B cell (primary cell): ENCODE measurements around the gene TMEM266. TPM values are rescaled to one million over a fixed set of nuclear protein-coding genes. Genes with fewer than 3 reads are reported as not detected.

Source experiments
- ATAC-seq: fragments of 200-7000 bp; cut with Tn5 transposase; one replicate; pipeline ENCODE4 v1.10.0; 2021; ENCODE audit warnings: low read depth, mild to moderate bottlenecking, moderate number of reproducible peaks, moderate library complexity
- CTCF ChIA-PET: fragments of 350-600 bp; sonication (Branson Sonifier 250); formaldehyde crosslinking; loops from one replicate; lab custom pipeline; 2021; ENCODE audit warnings: antibody characterized with exemption, inconsistent platforms; lab: Charles Lee
- POLR2A ChIA-PET: fragments of 350-600 bp; sonication (Branson Sonifier 250); formaldehyde crosslinking; loops from one replicate; lab custom pipeline; 2021; ENCODE audit warnings: antibody characterized with exemption; lab: Charles Lee
- DNase-seq: peaks from one replicate; pipeline ENCODE4 v3.0.0; 2013
- H2AFZ ChIP-seq: 2 replicates; pipeline ENCODE4 v1.6.1; 2012; ENCODE audit warnings: mild to moderate bottlenecking, low read depth, low read length; ENCODE audit not compliant: insufficient read depth, poor library complexity, severe bottlenecking
- H3K27ac ChIP-seq, 2 donors: 1 replicate in 1 of 2; 2 replicates in 1 of 2; pipeline ENCODE4 v1.5.1; 2012 to 2013; ENCODE audit warnings: low read length in 2 of 2, mild to moderate bottlenecking in 2 of 2, moderate library complexity in 1 of 2
- H3K27me3 ChIP-seq, 4 experiments: fragments of 200-600 bp in 1 of 4; sonication (generic) in 1 of 4; replicated peaks in 1 of 4; 1 replicate in 2 of 4; 2 replicates in 2 of 4; pipeline versions ENCODE4 v1.6.1 to v1.7.0; 2013 to 2016; ENCODE audit warnings: low read length in 3 of 4, mild to moderate bottlenecking in 2 of 4, mixed read lengths in 1 of 4, moderate library complexity in 1 of 4; ENCODE audit not compliant: insufficient read depth in 4 of 4, control insufficient read depth in 3 of 4; ENCODE audit errors: control extremely low read depth in 1 of 4
- H3K36me3 ChIP-seq, 2 experiments: replicated peaks in 1 of 2; 1 replicate in 1 of 2; 2 replicates in 1 of 2; pipeline versions ENCODE4 v1.6.1 to v1.7.1; 2013; ENCODE audit warnings: low read length in 1 of 2; ENCODE audit not compliant: insufficient read depth in 2 of 2, control insufficient read depth in 1 of 2; ENCODE audit errors: control extremely low read depth in 1 of 2, extremely low read depth in 1 of 2
- H3K4me1 ChIP-seq, 2 donors: fragments of 200-600 bp in 1 of 2; sonication (generic) in 1 of 2; 1 replicate in 1 of 2; 2 replicates in 1 of 2; pipeline versions ENCODE4 v1.5.1 to v1.6.1; 2013 to 2017; ENCODE audit warnings: low read length in 2 of 2; ENCODE audit not compliant: control insufficient read depth in 2 of 2, insufficient read depth in 2 of 2
- H3K4me2 ChIP-seq: replicated peaks from 2 replicates; pipeline ENCODE3; 2012; ENCODE audit warnings: mild to moderate bottlenecking, low read depth, low read length; ENCODE audit not compliant: poor library complexity, severe bottlenecking
- H3K4me3 ChIP-seq, 5 experiments: fragments of 200-600 bp in 1 of 5; sonication (generic) in 1 of 5; 1 replicate in 3 of 5; 2 replicates in 2 of 5; pipeline versions ENCODE4 v1.5.1 to v1.7.0; 2011 to 2016; ENCODE audit warnings: low read length in 4 of 5, mild to moderate bottlenecking in 4 of 5, low read depth in 2 of 5, control low read depth in 1 of 5, moderate library complexity in 1 of 5; ENCODE audit not compliant: insufficient read depth in 1 of 5; ENCODE audit errors: control extremely low read depth in 1 of 5, extremely low read depth in 1 of 5
- H3K79me2 ChIP-seq: fragments of 200-600 bp; sonication (generic); one replicate; pipeline ENCODE4 v1.6.0; 2016; ENCODE audit warnings: low read length; ENCODE audit not compliant: control insufficient read depth, insufficient read depth
- H3K9ac ChIP-seq: fragments of 200-600 bp; sonication (generic); 2 replicates; pipeline ENCODE4 v1.6.1; 2017; ENCODE audit warnings: mild to moderate bottlenecking, low read length, moderate library complexity
- H3K9me3 ChIP-seq, 3 donors: one replicate each; pipeline versions ENCODE4 v1.6.1 to v1.7.1; 2013; ENCODE audit warnings: low read length in 2 of 3; ENCODE audit not compliant: control insufficient read depth in 2 of 3, insufficient read depth in 1 of 3; ENCODE audit errors: control extremely low read depth in 1 of 3
- H4K20me1 ChIP-seq: 2 replicates; pipeline ENCODE4 v1.6.0; 2012; ENCODE audit warnings: mild to moderate bottlenecking, low read length; ENCODE audit not compliant: insufficient read depth, control insufficient read depth, poor library complexity, severe bottlenecking
- H3K27ac Mint-ChIP-seq: one replicate; pipeline ENCODE4 v1.8.0; 2021; ENCODE audit warnings: mixed read lengths
- H3K27me3 Mint-ChIP-seq: one replicate; pipeline ENCODE4 v1.8.0; 2021; ENCODE audit warnings: mixed read lengths
- H3K4me1 Mint-ChIP-seq: one replicate; pipeline ENCODE4 v1.8.0; 2021; ENCODE audit warnings: mixed read lengths
- H3K4me3 Mint-ChIP-seq: one replicate; pipeline ENCODE4 v1.8.0; 2021; ENCODE audit warnings: mixed read lengths
- H3K9me3 Mint-ChIP-seq: one replicate; pipeline ENCODE4 v1.8.0; 2022; ENCODE audit warnings: mixed read lengths; ENCODE audit not compliant: insufficient read depth
- CTCF ChIP-seq: fragments of 200-600 bp; IDR thresholded peaks from one replicate; pipeline ENCODE4 v1.8.0; 2022; ENCODE audit warnings: antibody characterized with exemption, mild to moderate bottlenecking
- EZH2 ChIP-seq: IDR thresholded peaks from 2 replicates; pipeline ENCODE4 v1.6.1; 2012; ENCODE audit warnings: borderline replicate concordance, low read depth, mild to moderate bottlenecking, moderate library complexity, low read length; ENCODE audit not compliant: insufficient read depth, poor library complexity, severe bottlenecking
- WGBS: methylation state at CpG from one replicate; pipeline ENCODE4 v1.1.5; 2013; ENCODE audit warnings: missing lambda C conversion rate; ENCODE audit not compliant: insufficient coverage; 5-methylcytosine and 5-hydroxymethylcytosine counted together
- intact Hi-C: fragments of 100-400 bp; cut with micrococcal nuclease; formaldehyde crosslinking; loops from one replicate; pipeline ENCODE4 v1.10.0; 2022
- polyA plus RNA-seq: library from polyadenylated mRNA; depleted of rRNA; stranded (reverse); fragments of >200 nt; gene quantifications from 2 replicates; pipeline ENCODE4 v1.2.3, GENCODE V29; 2012
- total RNA-seq, 2 donors: library from RNA; stranded (reverse); fragments of 120-200 nt in 1 of 2; gene quantifications; 1 replicate in 1 of 2; 2 replicates in 1 of 2; pipeline versions ENCODE4 v1.2.3 to v1.2.4, GENCODE V29; 2013 to 2022

TMEM266 gene
- total and polyA plus RNA-seq, 2 donors (not counting 1 experiment from before 2014, with no cell fraction given), result not detected

- POLR2A ChIA-PET, result no interaction called here
- H3K4me1 Mint-ChIP-seq, result no peaks in the 10 kb centered on the region
- no peak for ATAC-seq
- no peaks in the 10 kb centered on the region for H3K9me3 Mint-ChIP-seq
- peaks cover 34% of the 10 kb centered on the region for H3K27me3 Mint-ChIP-seq
- no peak for DNase-seq
- Histone ChIP-seq H3K4me2 (no peak overlapping the region), H3K79me2 (no peaks in the 10 kb centered on the region), H3K9ac (no peak overlapping the region), H4K20me1 (no peaks in the 10 kb centered on the region), H3K9me3 (peaks cover 0 to 13% (median 0%) of the 10 kb centered on the region in 3 donors), H3K27ac (no peak overlapping the region), H3K4me1 (no peaks in the 10 kb centered on the region), H3K27me3 (peaks cover 0 to 13% (median 1%) of the 10 kb centered on the region in 4 experiments), H3K4me3 (no peak overlapping the region), H3K36me3 (no peaks in the 10 kb centered on the region), H2AFZ (no peak overlapping the region)
- no peak overlapping the region for H3K27ac Mint-ChIP-seq
- H3K4me3 Mint-ChIP-seq, result no peak overlapping the region
- 89% methylated on average over 1 of the region's 4 CpGs for WGBS
- CTCF ChIA-PET, result no interaction called here
- TF ChIP-seq CTCF (no peak), EZH2 (no peak)
- intact Hi-C loops, result no loop called here
These were observed 119.2 kb downstream of the TMEM266 start for GRCh38 chr15:76179023-76179422.

- ChIA-PET POLR2A (no interaction called here), CTCF (no interaction called here)
- no peaks in the 10 kb centered on the region for H3K4me1 ChIP-seq
- intact Hi-C loops, result no loop called here
- DNase-seq (no peak), ATAC-seq (no peak)
- H3K4me1 Mint-ChIP-seq, result no peaks in the 10 kb centered on the region
- no peaks in the 10 kb centered on the region for H4K20me1 ChIP-seq
- peaks cover 38% of the 10 kb centered on the region for H3K27me3 Mint-ChIP-seq
- no peaks in the 10 kb centered on the region for H3K79me2 ChIP-seq
- H3K27ac Mint-ChIP-seq, result no peak overlapping the region
- no peak overlapping the region for H3K4me3 ChIP-seq
- H3K4me2 ChIP-seq, result no peak overlapping the region
- H3K27ac ChIP-seq, result no peak overlapping the region
- no peak overlapping the region for H3K4me3 Mint-ChIP-seq
- H3K27me3 ChIP-seq, result peaks cover 0 to 13% (median 1%) of the 10 kb centered on the region in 4 experiments
- H3K36me3 ChIP-seq, result no peaks in the 10 kb centered on the region
- no peak overlapping the region for H2AFZ ChIP-seq
- WGBS, result 94% methylated on average over 3 of the region's 7 CpGs
- H3K9me3 ChIP-seq, result peaks cover 0 to 4% (median 0%) of the 10 kb centered on the region in 3 donors
- H3K9me3 Mint-ChIP-seq, result no peaks in the 10 kb centered on the region
- no peak overlapping the region for H3K9ac ChIP-seq
- TF ChIP-seq EZH2 (no peak), CTCF (no peak)
These were observed 120.5 kb downstream of the TMEM266 start for GRCh38 chr15:76180321-76180720.
